UCSD-AML1 (cell line): Measurements from ENCODE around the gene OR5A1.

Experiments
- DNase-seq: peaks from one replicate; lab custom pipeline; 2025; ENCODE audit not compliant: unreplicated experiment; lab: John Stamatoyannopoulos, UW

Gene OR5A1

DNA sequence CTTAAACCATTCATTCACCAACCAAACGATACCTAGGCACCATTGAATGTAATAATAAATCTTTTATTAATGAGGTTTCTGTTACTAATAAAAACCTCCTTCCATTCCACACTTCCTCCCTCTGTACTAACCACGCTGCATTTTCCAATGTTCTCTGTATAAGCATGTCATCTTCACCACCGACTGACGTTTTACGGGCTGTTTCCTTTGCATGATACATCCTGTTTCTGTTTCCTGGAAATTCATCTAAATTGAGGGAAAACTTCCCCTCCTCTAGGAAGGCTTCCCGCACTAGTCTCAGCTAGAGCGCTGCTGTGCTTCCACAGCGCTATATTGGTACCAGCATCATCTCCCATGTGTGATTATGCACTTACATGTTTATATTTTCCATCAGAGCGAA lies 38.9 kb downstream of the OR5A1 start:
- no peak for DNase-seq

DNA sequence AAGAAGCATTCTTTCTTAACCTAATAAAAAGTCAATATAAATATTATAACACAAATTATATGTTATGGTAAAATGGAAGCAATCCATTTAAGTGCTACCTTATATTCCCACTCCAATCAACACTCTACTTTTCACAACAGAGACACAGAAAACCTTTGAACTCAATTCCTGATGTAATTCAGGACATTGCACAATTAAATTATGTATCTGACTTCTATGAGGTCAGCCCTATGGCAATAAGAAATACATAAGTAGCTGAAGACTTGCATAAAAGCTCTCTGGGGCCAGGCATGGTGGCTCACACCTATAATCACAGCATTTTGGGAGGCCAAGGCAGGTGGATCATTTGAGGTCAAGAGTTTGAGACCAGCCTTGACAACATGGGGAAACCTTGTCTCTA lies 43.6 kb downstream of the OR5A1 start:
- no peak for DNase-seq

DNA sequence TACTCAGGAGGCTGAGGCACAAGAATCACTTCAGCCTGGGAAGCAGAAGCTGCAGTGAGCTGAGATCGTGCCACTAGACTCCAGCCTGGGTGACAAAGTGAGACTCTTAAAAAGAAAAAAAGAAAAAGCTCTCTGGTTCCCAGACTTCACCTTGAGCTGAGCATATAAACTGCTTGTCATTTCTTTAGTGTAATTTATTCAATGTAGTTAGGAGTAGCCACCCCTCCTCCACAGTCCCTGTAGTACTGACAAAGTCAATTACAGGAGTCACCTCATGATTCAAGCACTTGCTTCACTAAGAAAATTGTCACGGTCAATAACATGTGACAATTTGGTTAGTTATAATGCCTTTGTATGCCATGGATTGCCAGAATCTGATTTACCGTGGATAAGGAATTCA lies 44.1 kb downstream of the OR5A1 start:
- DNase-seq, result no peak
